ENCODE data around the gene WDR83.

- TF ChIP-seq CTCF (IDR thresholded peaks at IDR 0.05), result no peak
- no peak for TF ChIP-seq POLR2A (IDR thresholded peaks at IDR 0.05)
- no peak for TF ChIP-seq POLR2AphosphoS5 (IDR thresholded peaks at IDR 0.05)
Observed at GRCh38 chr19:12664406-12665280, 2.0 kb upstream of the WDR83 start.
